Stimulated activated naive B cell treated with anti-CD40 and anti-IgM and Interleukin-4, amounts not matched to agents 10 μg/mL and 1 μg/mL and 100 μg/mL, for 72 hours (primary cell): ENCODE results near the gene SMAP1.

Experiments
- ATAC-seq, 2 donors: fragments of 150-1000 bp; cut with Tn5 transposase; replicated peaks; 2 replicates each; pipeline ENCODE4 v1.10.0; 2021; ENCODE audit warnings: moderate library complexity in 1 of 2
- DNase-seq: peaks from one replicate; pipeline ENCODE4 v3.0.0; 2021
- H3K27ac Mint-ChIP-seq: one replicate; pipeline ENCODE4 v1.8.0; 2022; ENCODE audit warnings: mild to moderate bottlenecking, mixed read lengths
- H3K27me3 Mint-ChIP-seq, 2 donors: one replicate each; pipeline ENCODE4 v1.8.0; 2022; ENCODE audit warnings: mixed read lengths in 2 of 2
- H3K36me3 Mint-ChIP-seq, 2 donors: one replicate each; pipeline ENCODE4 v1.8.0; 2022; ENCODE audit warnings: mixed read lengths in 2 of 2, mild to moderate bottlenecking in 1 of 2
- H3K4me1 Mint-ChIP-seq, 2 donors: one replicate each; pipeline ENCODE4 v1.8.0; 2022; ENCODE audit warnings: mixed read lengths in 2 of 2, mild to moderate bottlenecking in 1 of 2
- H3K4me3 Mint-ChIP-seq, 2 donors: one replicate each; pipeline ENCODE4 v1.8.0; 2022; ENCODE audit warnings: mild to moderate bottlenecking in 2 of 2, mixed read lengths in 2 of 2, moderate library complexity in 1 of 2
- H3K9me3 Mint-ChIP-seq, 2 donors: one replicate each; pipeline ENCODE4 v1.8.0; 2022; ENCODE audit warnings: mixed read lengths in 2 of 2, mild to moderate bottlenecking in 1 of 2

SMAP1 gene

DNA sequence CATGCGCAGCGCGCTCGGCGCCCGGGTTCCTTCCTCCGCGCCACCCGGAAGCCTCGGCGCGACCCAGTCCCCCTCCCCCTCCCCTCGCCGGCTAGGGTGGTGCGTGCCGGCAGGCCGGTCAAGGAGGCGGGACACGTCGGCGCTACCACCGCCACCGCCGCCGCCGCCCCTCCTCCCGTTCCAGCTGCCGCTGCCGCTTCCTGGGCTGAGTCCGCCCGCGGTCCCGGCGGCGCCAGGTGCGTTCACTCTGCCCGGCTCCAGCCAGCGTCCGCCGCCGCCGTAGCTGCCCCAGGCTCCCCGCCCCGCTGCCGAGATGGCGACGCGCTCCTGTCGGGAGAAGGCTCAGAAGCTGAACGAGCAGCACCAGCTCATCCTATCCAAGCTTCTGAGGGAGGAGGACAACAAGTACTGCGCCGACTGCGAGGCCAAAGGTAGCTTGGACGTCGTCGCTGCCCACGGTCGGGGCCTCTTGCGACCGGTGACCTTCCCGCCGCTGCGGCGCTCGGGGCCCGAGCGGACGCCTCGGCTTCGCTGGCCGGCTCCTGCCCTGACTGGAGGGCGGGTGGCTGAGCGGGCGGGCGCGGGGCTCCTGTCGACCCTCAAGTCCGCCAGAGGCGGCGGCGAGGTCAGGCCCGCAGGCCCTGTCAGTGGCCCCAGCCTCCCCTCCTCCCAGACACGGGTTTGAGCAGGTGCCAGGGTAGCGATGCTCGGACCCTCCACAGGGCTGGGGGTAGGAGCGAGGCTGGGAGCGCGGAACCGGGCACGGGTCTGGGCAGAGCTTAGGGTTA is at the start of gene SMAP1:
Gene SMAP1 (plus strand): TSS at position 173 of the 788 bp plus-strand sequence. CDS start 141 bp downstream, at position 314.
- Mint-ChIP-seq H3K4me1 (peaks cover 20 to 55% of the 10 kb centered on the region in 2 donors), H3K27me3 (no peaks in the 10 kb centered on the region), H3K4me3 (peak within 1 kb of the TSS; percentile 89 to 93), H3K36me3 (peaks cover 3 to 5% of the 10 kb centered on the region in 2 donors), H3K9me3 (no peaks in the 10 kb centered on the region), H3K27ac (peak within 1 kb of the TSS; percentile 93)
- ATAC-seq (peak; percentile 95 to 96), DNase-seq (peak; percentile 93)

DNA sequence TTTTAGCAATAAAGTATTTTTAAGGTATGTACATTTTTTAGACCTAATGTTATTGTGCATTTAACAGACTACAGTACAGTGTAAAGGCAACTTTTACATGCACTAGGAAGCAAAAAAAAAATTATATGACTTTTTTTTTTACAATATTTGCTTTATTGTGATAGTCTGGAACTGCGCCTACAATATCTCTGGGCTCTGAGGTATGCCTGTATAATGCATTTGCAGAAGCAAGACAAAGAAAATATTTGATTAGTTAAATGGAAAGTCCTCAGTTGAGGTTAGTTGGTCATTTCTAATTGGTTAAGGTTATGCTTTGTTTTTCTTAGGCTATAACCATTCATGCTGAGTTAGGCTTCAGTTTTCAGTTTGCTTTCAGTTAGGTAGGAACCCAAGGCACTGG is 46.9 kb upstream of the SMAP1 start:
- Mint-ChIP-seq H3K27me3 (peaks cover 0 to 14% of the 10 kb centered on the region in 2 donors), H3K36me3 (no peaks in the 10 kb centered on the region), H3K4me1 (no peaks in the 10 kb centered on the region), H3K27ac (no peak overlapping the region), H3K9me3 (no peaks in the 10 kb centered on the region), H3K4me3 (no peak overlapping the region)
- DNase-seq (no peak), ATAC-seq (no peak)

DNA sequence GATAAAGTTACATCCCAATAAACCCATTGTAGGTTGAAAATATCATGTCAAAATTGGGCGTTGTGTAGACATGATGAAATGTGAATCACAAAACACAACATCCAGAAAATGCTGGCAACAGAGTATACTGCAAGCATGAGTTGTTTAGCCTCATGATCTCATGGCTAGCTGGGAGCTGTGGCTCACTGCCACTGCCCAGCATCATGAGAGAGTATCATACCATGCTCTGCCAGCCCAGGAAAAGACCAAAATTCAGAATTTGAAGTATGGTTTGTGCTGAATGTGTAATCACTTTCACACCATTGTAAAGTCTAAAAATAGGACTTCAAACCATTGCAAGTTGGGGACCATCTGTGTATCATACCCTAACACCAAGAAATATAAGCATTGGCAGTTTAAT is 45.2 kb upstream of the SMAP1 start:
- no peaks in the 10 kb centered on the region for H3K36me3 Mint-ChIP-seq
- no peak for ATAC-seq
- peaks cover 0 to 11% of the 10 kb centered on the region in 2 donors for H3K27me3 Mint-ChIP-seq
- no peaks in the 10 kb centered on the region for H3K4me1 Mint-ChIP-seq
- H3K27ac Mint-ChIP-seq, result no peak overlapping the region
- no peaks in the 10 kb centered on the region for H3K9me3 Mint-ChIP-seq
- no peak overlapping the region for H3K4me3 Mint-ChIP-seq
- no peak for DNase-seq

DNA sequence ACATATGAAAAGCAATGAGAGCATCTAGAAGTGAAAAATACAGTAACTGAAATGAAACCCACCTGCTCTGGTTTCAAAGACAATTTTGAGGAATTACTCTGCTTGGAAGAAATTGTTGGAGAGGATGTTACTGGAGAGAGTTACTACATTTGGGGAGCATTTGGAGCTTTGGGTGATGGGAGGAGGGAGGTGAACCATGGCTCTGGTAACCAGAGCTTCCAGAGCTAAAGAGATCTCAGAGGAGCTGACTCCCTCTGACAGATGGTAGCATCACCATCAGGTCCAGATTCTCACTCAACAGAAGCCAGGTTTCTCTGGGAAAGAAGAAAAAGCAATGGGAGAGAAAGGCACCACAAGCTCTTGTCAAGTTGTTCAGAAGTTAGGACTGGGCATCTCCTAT is 42.2 kb upstream of the SMAP1 start:
- ATAC-seq, result no peak
- Mint-ChIP-seq H3K4me3 (no peak overlapping the region), H3K36me3 (no peaks in the 10 kb centered on the region), H3K9me3 (no peaks in the 10 kb centered on the region), H3K27ac (no peak overlapping the region), H3K27me3 (peaks cover 4 to 11% of the 10 kb centered on the region in 2 donors), H3K4me1 (no peaks in the 10 kb centered on the region)
- no peak for DNase-seq

DNA sequence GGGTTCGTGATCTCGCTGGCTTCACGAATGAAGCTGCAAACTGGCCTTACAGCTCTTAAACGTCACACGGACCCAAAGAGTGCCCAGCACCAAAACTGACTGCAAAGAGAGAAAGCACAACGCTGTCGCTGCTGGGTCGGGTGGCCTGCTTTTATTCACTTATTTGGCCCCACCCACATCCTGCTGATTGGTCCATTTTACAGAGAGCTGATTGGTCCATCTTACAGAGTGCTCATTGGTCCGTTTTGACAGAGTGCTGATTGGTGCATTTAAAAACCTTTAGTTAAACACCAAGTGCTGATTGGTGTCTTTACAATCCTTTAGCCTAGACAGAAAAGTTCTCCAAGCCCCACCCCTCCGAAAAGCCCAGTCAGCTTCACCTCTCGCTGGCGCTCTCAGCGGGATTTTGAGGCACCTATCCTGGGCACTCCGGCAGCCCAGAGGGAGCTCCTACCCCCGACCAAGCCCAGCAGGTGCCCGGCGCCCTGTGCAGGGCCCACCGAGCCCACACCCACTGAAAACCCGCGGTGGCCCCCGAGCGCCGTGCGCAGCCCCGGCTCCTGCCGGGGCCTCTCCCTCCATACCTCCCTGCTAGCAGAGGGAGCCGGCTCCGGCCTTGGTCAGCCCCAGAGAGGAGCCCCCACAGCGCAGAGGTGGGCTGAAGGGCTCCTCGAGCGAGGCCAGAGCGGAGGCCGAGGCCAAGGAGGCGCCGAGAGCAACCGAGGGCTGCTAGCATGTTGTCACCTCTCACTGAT is 40.0 kb upstream of the SMAP1 start:
- H3K27ac Mint-ChIP-seq, result no peak overlapping the region
- H3K9me3 Mint-ChIP-seq, result no peaks in the 10 kb centered on the region
- no peaks in the 10 kb centered on the region for H3K36me3 Mint-ChIP-seq
- DNase-seq (no peak), ATAC-seq (no peak)
- no peak overlapping the region for H3K4me3 Mint-ChIP-seq
- H3K27me3 Mint-ChIP-seq, result peaks cover 4 to 6% of the 10 kb centered on the region in 2 donors
- H3K4me1 Mint-ChIP-seq, result no peaks in the 10 kb centered on the region

DNA sequence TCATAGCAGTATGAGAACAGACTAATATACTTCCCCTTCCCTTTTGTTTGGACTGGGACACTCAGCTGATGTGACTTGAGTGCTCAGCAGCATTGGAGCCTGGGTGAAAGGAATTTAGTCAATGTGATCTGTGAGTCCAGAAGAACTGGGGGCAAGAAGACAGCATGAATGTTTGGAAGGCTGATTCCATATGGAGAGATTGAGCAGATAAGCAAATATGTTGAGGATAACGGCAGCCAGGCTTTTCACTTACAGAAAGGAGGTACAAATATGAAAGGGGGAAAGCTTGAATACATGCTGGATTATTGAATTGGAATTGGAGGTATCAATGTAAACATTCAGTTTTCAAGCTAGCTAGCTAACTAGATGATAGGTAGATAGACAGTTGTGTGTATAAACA is 37.8 kb upstream of the SMAP1 start:
- H3K27ac Mint-ChIP-seq, result no peak overlapping the region
- DNase-seq (no peak), ATAC-seq (no peak)
- H3K4me1 Mint-ChIP-seq, result no peaks in the 10 kb centered on the region
- H3K36me3 Mint-ChIP-seq, result no peaks in the 10 kb centered on the region
- H3K4me3 Mint-ChIP-seq, result no peak overlapping the region
- peaks cover 4 to 6% of the 10 kb centered on the region in 2 donors for H3K27me3 Mint-ChIP-seq
- no peaks in the 10 kb centered on the region for H3K9me3 Mint-ChIP-seq

DNA sequence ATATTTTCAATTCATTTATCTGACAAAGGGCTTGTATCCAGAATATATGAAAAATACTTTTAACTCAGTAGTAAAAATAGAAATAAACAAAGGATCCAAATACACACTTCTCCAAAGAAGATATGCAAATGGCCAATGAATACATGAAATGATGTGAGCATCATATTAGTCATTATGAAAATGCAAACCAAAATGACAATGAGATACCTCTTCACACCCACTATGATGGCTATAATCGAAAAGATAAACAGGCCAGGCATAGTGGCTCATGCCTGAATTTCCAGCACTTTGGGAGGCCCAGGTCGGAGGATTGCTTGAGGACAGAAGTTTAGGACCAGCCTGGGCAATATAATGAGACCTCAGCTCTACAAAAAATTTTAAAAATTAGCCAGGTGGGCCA is 33.8 kb upstream of the SMAP1 start:
- ATAC-seq, result no peak
- Mint-ChIP-seq H3K4me3 (no peak overlapping the region), H3K36me3 (no peaks in the 10 kb centered on the region), H3K4me1 (no peaks in the 10 kb centered on the region), H3K27ac (no peak overlapping the region), H3K27me3 (peaks cover 0 to 4% of the 10 kb centered on the region in 2 donors), H3K9me3 (no peaks in the 10 kb centered on the region)
- no peak for DNase-seq

DNA sequence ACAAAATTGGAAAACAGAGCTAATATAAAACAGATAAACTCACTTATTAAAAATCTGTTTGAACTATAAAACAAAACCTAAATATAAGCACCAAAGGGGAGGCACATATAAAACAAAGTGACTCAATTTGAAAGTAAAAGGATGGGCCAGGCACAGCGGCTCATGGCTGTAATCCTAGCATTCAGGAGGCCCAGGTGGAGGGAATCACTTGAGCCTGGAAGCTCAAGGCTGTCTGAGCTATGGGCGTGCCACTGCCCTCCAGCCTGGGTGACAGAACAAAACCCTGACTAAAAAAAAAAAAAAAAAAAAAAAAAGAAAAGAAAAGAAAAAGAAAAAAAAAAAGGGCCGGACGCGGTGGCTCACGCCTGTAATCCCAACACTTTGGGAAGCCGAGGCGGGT is 31.1 kb upstream of the SMAP1 start:
- Mint-ChIP-seq H3K36me3 (no peaks in the 10 kb centered on the region), H3K4me1 (no peaks in the 10 kb centered on the region), H3K9me3 (no peaks in the 10 kb centered on the region), H3K4me3 (no peak overlapping the region), H3K27ac (no peak overlapping the region), H3K27me3 (no peaks in the 10 kb centered on the region)
- no peak for DNase-seq
- no peak for ATAC-seq

DNA sequence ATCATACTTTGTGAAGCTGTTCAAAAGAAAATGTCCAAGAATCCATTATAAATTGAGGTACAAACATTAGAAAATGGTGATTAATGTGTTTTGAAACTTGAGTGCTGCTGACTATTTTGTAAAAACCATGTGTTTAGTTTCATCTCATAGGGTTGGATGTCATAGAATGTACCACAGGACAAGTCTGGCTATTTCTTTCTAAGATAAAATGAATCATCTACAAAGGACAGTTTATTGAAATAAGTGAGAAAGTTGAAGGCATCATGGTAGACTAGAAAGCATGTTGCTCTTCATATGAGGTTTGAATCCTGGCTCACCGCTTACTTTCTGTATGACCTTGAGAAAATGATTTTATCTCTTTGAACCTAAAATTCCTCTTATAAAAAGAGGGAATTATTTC is 29.2 kb upstream of the SMAP1 start:
- no peaks in the 10 kb centered on the region for H3K27me3 Mint-ChIP-seq
- no peaks in the 10 kb centered on the region for H3K9me3 Mint-ChIP-seq
- no peaks in the 10 kb centered on the region for H3K4me1 Mint-ChIP-seq
- no peak overlapping the region for H3K4me3 Mint-ChIP-seq
- no peak overlapping the region for H3K27ac Mint-ChIP-seq
- ATAC-seq (no peak), DNase-seq (no peak)
- H3K36me3 Mint-ChIP-seq, result no peaks in the 10 kb centered on the region

DNA sequence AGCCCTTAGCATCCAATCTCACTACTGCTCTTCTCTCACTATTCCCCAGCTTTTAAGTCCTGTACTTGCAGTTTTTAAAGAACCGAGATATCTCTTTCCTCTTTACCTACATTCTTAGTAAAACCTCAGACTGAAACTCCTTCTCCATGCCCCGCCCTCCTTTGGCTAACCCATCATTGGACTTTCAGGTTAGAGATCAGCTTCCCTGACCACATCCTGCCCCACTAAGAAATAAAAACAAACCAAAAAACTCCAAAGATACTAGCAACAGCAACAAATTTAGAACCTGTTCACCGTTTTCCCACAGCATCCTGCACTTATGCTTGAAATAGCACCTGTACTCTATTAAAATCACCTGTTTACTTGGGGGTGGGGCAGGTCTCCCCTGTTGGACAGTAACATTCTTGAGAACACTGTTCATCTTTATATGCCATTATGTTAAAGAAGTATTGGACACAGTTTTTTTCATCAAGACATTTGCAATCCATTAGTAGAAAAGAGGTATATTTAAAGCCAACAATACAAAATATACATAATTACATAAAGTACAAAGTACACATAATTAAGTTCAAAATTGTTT is 16.3 kb upstream of the SMAP1 start:
- no peak overlapping the region for H3K27ac Mint-ChIP-seq
- H3K4me1 Mint-ChIP-seq, result peaks cover 2 to 5% of the 10 kb centered on the region in 2 donors
- ATAC-seq (peak in 1 of 2 donors; percentile 27), DNase-seq (no peak)
- H3K27me3 Mint-ChIP-seq, result peaks cover 0 to 6% of the 10 kb centered on the region in 2 donors
- H3K9me3 Mint-ChIP-seq, result no peaks in the 10 kb centered on the region
- no peaks in the 10 kb centered on the region for H3K36me3 Mint-ChIP-seq
- no peak overlapping the region for H3K4me3 Mint-ChIP-seq

DNA sequence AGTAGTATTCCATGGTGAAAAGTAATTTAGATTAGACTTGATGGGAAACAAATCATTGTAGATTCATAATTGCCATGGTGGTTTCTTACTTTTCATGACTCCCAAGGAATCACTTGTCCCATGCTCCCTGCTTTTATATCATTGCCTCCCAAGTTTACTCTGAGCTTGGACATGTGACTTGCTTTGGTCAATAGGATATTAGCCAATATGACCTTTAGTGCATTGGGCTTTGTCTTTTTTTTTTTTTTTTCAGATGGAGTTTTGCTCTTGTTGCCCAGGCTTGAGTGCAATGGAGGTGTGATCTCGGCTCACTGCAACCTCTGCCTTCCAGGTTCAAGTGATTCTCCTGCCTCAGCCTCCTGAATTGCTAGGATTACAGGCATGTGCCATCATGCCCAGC is 15.5 kb upstream of the SMAP1 start:
- DNase-seq (no peak), ATAC-seq (no peak)
- Mint-ChIP-seq H3K36me3 (no peaks in the 10 kb centered on the region), H3K27ac (no peak overlapping the region), H3K4me1 (peaks cover 2 to 5% of the 10 kb centered on the region in 2 donors), H3K4me3 (no peak overlapping the region), H3K9me3 (no peaks in the 10 kb centered on the region), H3K27me3 (peaks cover 0 to 6% of the 10 kb centered on the region in 2 donors)

DNA sequence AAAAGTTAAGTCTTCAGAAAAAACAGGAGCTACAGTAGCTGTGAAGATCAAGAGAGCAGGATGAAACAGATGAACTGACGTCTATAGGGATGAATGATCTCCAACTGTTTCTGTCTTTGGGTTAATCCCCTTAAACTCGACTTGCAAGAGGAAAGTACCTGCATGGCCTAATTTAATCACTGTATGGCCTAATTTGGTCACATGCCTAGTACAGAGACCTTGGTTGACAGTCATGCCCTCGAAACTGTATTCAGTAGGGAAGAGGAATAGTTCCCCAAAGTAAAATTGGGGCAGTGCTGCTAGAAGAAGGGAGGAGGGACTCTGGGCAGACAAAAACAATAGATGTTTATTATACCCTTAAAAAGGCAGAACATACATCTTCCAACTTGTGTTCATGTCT is 10.0 kb upstream of the SMAP1 start:
- Mint-ChIP-seq H3K4me1 (no peaks in the 10 kb centered on the region), H3K36me3 (no peaks in the 10 kb centered on the region), H3K27me3 (peaks cover 12 to 17% of the 10 kb centered on the region in 2 donors), H3K4me3 (no peak overlapping the region), H3K27ac (no peak overlapping the region), H3K9me3 (no peaks in the 10 kb centered on the region)
- ATAC-seq (no peak), DNase-seq (no peak)

DNA sequence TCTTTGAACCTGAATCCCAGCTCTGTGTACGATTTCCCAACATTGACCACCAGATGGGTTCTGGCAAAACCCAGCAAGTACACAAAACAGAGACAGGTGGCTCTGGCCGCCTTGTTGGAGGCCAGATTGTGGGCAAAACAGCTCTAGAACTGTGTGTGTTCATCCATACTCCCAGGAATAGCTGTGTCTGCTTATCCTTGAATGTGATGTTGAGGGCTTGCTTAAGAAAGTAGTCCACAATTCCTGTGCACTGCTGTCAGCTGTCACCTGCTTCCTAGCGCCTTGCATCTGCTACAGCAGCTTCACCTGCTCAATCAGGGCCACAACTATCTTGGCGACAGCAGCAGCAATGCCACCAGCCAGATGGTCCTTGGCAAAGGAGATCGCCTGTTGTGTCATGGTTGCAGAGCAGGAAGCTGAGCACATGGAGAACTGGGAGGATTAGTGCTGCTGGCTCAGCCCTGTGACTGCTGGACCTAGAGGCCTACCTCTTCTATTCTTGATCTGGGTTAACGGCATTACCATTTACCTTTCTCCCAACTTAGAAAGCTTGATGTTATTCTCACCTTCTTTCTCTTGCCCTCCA is 3.7 kb upstream of the SMAP1 start:
- Mint-ChIP-seq H3K4me1 (peaks cover 11 to 18% of the 10 kb centered on the region in 2 donors), H3K27me3 (peaks cover 11 to 12% of the 10 kb centered on the region in 2 donors), H3K27ac (no peak overlapping the region), H3K4me3 (no peak overlapping the region), H3K9me3 (no peaks in the 10 kb centered on the region), H3K36me3 (no peaks in the 10 kb centered on the region)
- no peak for DNase-seq
- ATAC-seq, result no peak

DNA sequence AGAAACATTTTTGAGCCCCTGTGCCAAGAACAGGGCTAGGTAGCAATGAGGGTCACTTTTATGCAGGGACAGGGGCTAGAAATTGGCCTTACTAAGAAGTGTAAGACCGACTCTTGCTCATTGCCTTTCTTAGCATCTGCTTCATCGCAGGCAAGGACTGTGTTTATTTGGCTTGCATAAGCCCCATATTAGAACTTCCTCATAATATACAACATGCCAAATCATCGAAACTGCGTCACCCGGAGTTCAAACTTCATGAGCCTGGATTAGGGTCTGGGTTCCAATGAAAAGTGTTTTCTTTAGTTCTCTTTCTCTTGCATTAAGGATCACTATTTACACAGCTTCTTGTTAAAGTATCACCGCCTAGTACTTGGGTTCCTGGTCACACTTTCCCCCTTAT is 977 bp upstream of the SMAP1 start:
- Mint-ChIP-seq H3K27me3 (peaks cover 4 to 9% of the 10 kb centered on the region in 2 donors), H3K9me3 (no peaks in the 10 kb centered on the region), H3K27ac (peak overlapping the region; percentile 93), H3K36me3 (peaks cover 3 to 5% of the 10 kb centered on the region in 2 donors), H3K4me1 (peaks cover 15 to 43% of the 10 kb centered on the region in 2 donors), H3K4me3 (peak overlapping the region in 1 of 2 donors; percentile 93)
- ATAC-seq (no peak), DNase-seq (no peak)
